KOPT-K1 (cell line): ENCODE results near the gene FOXN3.

ENCODE experiments used
- H3K27ac ChIP-seq: fragments of 200-600 bp; sonication (generic); 2 replicates; pipeline ENCODE4 v1.5.1; 2016; ENCODE audit warnings: antibody characterized with exemption, mild to moderate bottlenecking, low read depth, low read length; ENCODE audit not compliant: poor library complexity, severe bottlenecking
- H3K36me3 ChIP-seq: fragments of 200-600 bp; sonication (generic); 2 replicates; pipeline ENCODE4 v1.5.1; 2017; ENCODE audit warnings: antibody characterized with exemption, mild to moderate bottlenecking, low read length, moderate library complexity; ENCODE audit not compliant: insufficient read depth
- H3K9me3 ChIP-seq: fragments of 200-600 bp; sonication (generic); 2 replicates; pipeline ENCODE4 v1.5.1; 2017; ENCODE audit warnings: antibody characterized with exemption, low read length, mild to moderate bottlenecking; ENCODE audit not compliant: insufficient read depth, poor library complexity, severe bottlenecking

The FOXN3 gene

DNA sequence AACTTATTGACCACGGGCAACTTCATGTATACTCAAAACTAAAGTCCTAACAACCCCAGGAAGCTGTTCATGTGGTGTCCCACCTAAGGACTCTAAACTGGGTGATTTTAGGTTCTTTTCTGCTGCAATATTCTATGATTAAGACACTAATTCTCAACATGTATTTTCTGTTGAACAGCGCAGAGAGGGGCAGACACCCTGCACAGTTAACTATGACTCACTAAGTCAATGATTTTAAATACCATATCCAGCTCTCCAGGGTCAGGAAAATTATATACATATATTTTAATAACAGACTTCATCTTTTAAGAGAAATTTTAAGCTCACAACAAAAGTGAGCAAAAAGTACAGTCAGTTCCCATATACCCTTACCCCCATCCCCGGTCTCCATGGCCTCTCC lies 85.0 kb downstream of the FOXN3 start:
- Histone ChIP-seq H3K36me3 (no peaks in the 10 kb centered on the region), H3K9me3 (no peaks in the 10 kb centered on the region), H3K27ac (no peak overlapping the region)

DNA sequence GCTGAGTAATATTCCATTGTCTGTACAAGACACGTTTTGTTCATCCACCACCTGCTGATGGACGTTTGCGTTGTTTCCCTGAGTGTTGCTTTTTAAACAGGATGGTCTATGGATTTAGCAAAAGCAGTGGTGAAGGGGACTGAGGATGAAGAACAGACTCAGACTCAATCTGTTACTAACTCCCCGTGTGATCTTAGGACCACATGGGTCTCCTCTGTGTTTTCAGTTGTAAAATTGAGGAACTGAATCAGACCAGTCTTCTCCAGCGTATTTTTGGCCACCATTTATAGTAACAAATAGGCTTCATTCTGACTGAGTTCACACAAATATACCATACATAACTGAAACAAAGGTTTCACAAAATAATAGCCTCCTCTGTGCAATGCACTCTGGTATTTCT lies 85.6 kb downstream of the FOXN3 start:
- Histone ChIP-seq H3K27ac (no peak overlapping the region), H3K9me3 (no peaks in the 10 kb centered on the region), H3K36me3 (no peaks in the 10 kb centered on the region)

DNA sequence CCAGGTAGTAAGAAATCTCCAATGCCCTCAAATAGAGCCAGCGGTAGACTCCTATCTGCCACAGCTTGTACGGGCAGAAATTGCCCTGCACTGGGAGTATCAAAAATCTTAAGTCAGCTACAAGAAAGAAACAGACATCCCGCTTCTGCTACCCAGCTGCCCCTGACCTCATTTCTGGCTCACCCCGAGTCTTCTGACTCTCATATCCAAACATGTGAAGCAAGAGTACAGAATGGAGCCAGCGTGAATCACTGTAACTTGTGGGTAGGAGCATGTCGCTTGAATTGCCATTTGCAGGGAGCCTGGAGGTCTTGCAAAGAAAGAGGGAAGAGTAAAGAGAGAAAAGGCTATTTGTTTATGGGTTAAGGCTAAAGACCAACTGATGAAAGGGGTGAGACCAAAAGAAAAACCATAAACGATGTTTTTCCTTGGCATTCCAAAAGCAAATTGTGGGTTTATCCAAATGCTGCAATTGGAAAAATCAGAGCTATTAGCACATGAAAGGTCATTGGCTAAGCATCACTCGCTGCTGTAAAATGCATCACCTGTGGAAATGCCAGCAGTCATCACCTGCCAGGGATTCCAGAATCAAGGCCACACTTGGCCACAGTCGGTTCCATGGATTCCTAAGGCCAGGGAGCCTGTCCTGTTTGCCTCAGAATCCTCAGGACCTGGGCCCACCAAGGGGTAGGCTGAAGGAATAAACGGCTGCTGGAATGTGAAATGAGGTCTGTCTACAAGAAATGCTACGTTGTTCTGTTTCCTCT lies 86.6 kb downstream of the FOXN3 start:
- no peaks in the 10 kb centered on the region for H3K9me3 ChIP-seq
- no peak overlapping the region for H3K27ac ChIP-seq

DNA sequence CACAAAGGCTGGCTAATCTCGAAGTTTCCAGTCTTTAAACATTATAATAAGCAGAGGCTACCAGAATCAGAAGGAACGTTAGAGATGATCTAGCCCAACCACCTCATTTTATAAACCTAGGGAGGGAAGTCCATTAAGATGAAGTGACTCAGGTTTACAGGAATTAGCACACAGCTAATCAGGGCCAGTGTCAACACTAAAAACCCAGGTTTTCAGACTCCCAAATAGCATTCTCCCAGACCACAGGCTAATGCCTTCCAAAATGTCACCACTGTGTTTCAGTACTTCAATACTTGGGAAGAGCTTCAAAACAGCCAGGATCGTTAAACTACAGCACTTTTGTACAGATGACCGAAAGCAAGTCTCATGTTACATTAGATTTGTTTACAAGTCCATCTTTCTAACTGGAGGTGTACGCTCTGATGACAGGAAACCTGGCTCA lies 89.2 kb downstream of the FOXN3 start:
- Histone ChIP-seq H3K36me3 (no peaks in the 10 kb centered on the region), H3K9me3 (no peaks in the 10 kb centered on the region), H3K27ac (no peak overlapping the region)

More for the DNA sequence above, 86.6 kb downstream of the FOXN3 start:
- H3K36me3 ChIP-seq, result no peaks in the 10 kb centered on the region

DNA sequence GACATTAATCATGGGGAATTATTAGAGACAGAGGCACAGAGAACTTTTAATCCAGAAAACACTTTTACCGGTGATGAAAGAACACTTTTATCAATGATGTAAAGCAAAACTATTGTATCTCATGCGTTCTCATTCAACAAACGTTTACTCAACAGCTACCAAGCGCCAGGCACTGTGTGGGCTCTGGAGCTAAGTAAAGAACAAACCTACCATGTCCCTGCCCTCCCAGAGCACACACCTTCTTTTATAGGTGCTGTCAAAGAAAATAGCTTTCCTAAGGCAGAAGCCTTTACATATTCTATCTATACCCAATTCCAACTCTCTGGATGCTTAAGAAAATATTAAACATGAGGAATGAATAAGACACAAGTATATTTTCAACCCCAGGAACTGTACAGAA lies 91.1 kb downstream of the FOXN3 start:
- no peak overlapping the region for H3K27ac ChIP-seq
- H3K9me3 ChIP-seq, result peaks cover under 1% of the 10 kb centered on the region
- no peaks in the 10 kb centered on the region for H3K36me3 ChIP-seq

DNA sequence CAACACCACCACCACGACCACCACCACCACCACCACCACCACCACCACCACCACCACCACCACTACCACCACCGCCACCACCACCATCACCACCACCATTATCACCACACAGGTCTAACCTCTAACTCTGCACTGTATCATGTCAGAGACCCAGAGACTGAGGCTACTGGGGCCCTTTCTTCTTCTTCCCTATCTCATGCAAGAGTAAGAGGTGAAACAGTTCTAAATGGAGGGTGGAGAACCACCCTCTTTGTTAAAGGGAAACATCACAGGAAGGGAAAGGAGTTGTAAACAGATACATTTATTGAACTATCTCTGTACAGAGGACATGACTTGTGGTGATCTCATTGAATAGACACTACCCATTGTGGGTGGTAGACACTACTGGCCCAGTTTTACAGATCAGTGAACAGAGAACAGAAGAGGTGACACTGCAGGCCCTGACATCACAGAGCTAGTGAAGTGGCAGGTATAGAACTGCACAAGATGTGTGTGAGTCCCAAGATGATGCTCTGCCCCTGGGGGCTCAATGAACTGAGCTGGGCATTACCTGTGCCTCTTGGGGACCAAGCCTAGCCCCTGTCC lies 91.6 kb downstream of the FOXN3 start:
- Histone ChIP-seq H3K9me3 (peaks cover 6% of the 10 kb centered on the region), H3K27ac (no peak overlapping the region), H3K36me3 (no peaks in the 10 kb centered on the region)

DNA sequence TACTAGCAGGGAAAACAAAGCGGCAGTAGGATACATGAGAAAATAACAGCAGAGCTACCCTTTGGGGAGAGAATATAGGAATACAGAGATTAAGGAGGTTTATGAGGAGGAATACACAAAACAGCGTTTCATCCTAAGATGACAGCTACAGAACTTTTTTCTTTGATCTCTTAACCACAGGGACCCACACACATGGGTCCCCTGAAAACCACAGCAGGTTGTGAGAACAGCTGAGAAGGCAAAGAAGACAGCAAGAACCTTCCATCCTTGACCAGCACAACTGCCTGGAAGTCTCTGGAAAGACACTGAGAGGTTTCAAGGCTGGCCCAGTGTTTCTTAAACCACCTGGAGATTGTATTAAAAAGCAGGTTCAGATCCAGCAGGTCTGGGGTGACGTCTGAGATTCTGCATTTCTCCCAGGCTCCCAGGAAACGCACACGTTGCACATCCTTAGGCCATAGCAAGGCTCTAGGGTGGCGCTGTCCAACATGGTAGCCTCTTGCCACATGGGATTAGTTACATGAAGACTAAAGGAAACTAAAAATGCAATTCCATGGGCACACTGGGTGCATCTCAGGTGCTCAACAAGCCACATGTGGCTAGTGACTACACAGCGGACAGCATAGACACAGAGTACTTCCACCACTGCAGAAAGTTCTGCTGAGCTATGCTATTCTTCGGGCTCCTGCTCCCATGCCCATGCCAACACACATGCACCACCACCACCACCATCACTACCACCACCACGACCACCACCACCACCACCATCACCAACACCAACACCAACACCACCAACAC lies 92.3 kb downstream of the FOXN3 start:
- Histone ChIP-seq H3K36me3 (0 out of 2 replicates have a peak, but pooled peaks cover 4% of the 10 kb centered on the region), H3K27ac (no peak overlapping the region), H3K9me3 (peaks cover 13% of the 10 kb centered on the region)

DNA sequence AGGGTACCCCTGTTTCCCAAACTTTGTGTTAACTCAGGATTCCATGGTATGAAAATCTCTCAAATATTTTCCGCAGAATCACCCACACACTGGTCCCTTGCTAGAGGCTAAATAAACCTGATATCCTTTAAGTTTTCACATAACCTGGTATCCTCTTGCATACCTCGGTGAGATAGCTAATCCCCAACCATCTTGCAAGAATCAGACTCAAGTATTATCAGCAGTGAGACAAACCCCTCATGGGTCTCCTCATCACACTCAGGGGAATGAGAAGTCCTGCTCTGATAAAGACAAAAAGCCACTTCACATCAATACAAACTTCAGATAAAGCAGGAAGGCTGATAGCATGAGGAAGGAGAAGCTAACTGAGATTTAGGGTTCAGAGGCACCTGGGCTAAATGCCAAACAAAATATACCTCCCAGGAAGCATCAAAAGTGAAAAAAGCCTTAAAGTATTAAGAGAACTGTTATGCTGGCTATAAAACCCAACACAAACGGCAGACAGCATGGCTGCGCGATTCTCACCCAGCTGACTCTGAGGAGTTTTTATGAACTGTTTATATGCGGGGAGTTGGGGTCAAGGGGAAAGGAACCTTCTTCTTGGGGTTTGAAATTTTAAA lies 96.5 kb downstream of the FOXN3 start:
- Histone ChIP-seq H3K36me3 (0 out of 2 replicates have a peak, but pooled peaks cover 8% of the 10 kb centered on the region), H3K9me3 (peaks cover 24% of the 10 kb centered on the region)

DNA sequence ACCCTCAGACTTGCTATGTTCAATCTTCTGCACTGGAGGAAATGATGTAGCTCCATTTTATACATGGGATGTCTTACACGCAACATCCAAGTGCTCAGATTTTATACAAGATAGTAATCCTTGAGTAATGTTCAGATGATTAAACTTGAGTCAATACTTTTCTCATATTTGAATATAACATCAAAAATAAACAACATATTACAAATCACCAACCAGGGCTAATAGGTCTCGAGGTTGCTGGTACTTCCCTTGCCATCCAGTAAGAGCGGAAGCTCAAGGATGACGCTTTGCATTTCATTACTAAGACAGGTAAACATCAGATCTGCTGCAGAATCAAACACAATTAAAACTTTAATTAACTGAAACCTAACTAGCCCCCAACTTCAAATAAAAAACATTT lies 97.3 kb downstream of the FOXN3 start:
- Histone ChIP-seq H3K27ac (no peak overlapping the region), H3K36me3 (0 out of 2 replicates have a peak, but pooled peaks cover 8% of the 10 kb centered on the region), H3K9me3 (peaks cover 24% of the 10 kb centered on the region)

More for the DNA sequence above, 96.5 kb downstream of the FOXN3 start:
- no peak overlapping the region for H3K27ac ChIP-seq

DNA sequence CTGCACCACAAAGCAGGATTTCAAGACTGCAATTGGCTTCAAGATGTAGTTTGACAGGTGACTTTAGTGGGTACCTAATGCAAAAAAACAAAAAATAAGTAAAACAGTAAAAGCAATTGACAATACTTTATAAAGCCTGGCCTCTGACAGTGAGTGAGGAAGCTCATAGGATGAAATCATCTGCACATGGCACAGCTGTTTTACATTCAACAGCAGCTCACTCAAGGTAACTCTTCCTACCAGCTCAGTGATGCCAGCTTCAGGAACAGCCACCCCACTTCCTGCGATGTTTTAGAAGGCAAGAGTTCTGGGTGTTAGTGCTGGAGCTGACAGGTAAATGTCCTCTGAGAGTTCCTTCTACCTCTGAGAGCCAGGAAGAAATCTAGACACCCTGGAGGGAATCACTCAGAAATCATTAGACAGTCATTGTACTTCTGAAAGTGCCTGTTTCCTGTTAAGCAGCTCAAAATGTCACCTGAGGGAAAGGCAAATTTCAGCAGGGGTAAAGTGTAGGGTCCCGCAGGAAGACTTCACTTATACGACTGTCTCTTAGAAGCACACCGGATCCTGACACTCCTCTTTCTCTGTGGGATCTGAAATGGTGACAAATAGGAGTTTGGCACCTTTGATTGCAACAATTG lies 99.9 kb downstream of the FOXN3 start:
- Histone ChIP-seq H3K36me3 (0 out of 2 replicates have a peak, but pooled peaks cover 8% of the 10 kb centered on the region), H3K27ac (no peak overlapping the region)

DNA sequence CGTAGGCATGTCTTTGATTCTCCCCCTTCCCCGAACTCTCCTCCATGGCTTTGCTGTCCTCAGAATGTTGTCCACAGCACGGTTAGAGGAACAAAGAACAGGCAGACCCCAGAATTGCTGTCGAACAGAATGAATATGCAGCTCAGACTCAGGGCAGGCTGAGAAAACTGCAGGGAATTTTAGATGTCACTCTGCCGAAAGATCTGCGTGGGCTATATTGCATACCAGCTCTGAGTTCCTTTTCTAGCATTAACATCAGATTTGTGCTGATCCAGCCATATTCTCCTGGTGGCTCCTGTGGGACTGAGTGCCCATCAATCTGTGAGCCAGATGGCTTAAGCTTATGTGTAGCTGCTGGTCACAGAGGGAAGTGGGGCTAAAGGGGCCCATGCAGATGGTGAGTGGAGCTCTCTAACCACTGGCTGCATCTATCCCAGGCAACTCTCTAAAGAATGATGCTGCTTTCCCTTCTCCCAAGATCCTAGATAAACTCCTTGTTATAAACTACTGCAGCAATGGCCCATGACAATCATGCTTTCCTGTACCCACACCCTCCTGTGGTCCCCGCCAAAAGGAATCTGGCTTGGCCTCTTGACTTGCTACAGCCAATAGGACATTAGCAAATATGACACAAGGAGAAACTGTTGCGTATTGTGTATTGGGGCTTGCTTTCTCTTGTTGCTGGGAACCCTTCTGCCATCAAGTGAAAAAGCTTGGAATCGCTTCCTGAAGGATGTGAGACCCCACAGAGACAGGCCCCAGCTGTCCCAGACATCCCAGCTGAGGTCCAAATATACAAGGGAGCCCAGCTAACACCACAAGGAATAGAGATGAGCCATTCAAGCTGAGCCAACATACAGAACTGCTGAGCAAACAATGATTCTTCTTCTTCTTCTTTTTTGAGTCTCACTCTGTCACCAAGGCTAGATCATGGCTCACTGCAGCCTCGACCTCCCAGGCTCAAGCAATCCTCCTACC lies 101.3 kb downstream of the FOXN3 start:
- H3K36me3 ChIP-seq, result 0 out of 2 replicates have a peak, but pooled peaks cover 8% of the 10 kb centered on the region

More for the DNA sequence above, 99.9 kb downstream of the FOXN3 start:
- H3K9me3 ChIP-seq, result peaks cover 24% of the 10 kb centered on the region

DNA sequence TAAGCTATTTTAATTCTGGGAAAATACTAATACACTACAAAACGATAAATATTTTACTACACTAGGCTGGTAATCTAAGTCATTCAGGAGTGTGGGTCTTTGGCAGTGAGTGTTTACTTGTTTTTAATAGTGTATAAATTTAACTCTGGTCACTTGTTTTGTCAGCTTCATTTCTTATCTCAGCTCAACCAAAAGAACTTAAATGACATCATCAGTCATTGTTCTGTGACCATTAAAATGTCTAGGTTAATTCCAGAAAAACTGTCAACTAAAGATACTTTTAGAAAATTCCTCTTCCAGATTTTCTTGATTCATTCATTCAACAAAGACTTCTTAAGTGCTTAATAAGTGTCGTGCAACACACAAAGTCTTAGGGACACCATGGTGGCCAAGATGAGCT lies 102.8 kb downstream of the FOXN3 start:
- H3K27ac ChIP-seq, result no peak overlapping the region
- H3K36me3 ChIP-seq, result no peaks in the 10 kb centered on the region
- peaks cover 7% of the 10 kb centered on the region for H3K9me3 ChIP-seq

More for the DNA sequence above, 101.3 kb downstream of the FOXN3 start:
- Histone ChIP-seq H3K9me3 (peaks cover 22% of the 10 kb centered on the region), H3K27ac (no peak overlapping the region)

DNA sequence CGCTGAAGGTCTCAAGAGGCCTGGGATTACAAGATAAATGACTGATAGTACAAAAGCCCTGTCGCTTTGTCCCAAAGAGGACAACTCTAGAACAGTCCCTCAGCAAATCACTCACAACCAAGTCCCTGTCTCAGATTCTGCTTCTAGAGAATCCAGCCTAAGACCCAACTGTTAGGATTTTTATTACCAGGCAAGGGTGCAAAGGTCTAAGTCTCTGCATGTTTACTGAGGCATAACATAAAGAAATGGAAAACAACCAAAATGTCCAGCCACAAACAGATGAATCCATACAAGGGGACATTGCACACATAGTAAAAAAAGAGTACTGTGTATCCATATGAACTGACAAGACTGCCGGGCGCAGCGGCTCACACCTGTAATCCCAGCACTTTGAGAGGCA lies 104.1 kb downstream of the FOXN3 start:
- Histone ChIP-seq H3K9me3 (no peaks in the 10 kb centered on the region), H3K36me3 (no peaks in the 10 kb centered on the region), H3K27ac (no peak overlapping the region)
